GM13976 (cell line): Measurements from ENCODE around the gene GPRASP1.

Source experiments
- DNase-seq: peaks from one replicate; pipeline ENCODE4 v3.0.0; 2012; ENCODE audit warnings: low spot score
- CTCF ChIP-seq: IDR thresholded peaks from 2 replicates; pipeline ENCODE4 v1.5.1; 2012; ENCODE audit warnings: borderline replicate concordance, mild to moderate bottlenecking; ENCODE audit not compliant: insufficient read depth; ENCODE audit errors: extremely low read depth, missing control alignments, control extremely low read depth
- in situ Hi-C: fragments of 300-500 bp; cut with MboI; formaldehyde crosslinking; loops from one replicate; pipeline ENCODE4 v1.12.0; 2022; ENCODE audit warnings: low sequenced_read_pairs, mixed read lengths, inconsistent platforms; ENCODE audit not compliant: unreplicated experiment

GPRASP1 gene

GRCh38 chrX:102627640-102628039 is 23.6 kb upstream of the GPRASP1 start:
- in situ Hi-C loops: no loop called here
- DNase-seq: no peak
- TF ChIP-seq CTCF: no peak

GRCh38 chrX:102637561-102637960 is 13.7 kb upstream of the GPRASP1 start:
- in situ Hi-C loops: no loop called here
- no peak for DNase-seq
- TF ChIP-seq CTCF: no peak

- in situ Hi-C loops: no loop called here
- TF ChIP-seq CTCF: no peak
- peak; percentile 17 for DNase-seq
Observed at GRCh38 chrX:102650903-102651241, 411 bp upstream of the GPRASP1 start.

GRCh38 chrX:102652031-102652688 is 877 bp downstream of the GPRASP1 start:
- TF ChIP-seq CTCF: peak; percentile 39
- peak; percentile 32 for DNase-seq
- in situ Hi-C loops: no loop called here

GRCh38 chrX:102654696-102655095 is 3.4 kb downstream of the GPRASP1 start:
- in situ Hi-C loops: no loop called here
- no peak for DNase-seq
- no peak for TF ChIP-seq CTCF

- in situ Hi-C loops: no loop called here
- DNase-seq: no peak
- TF ChIP-seq CTCF: no peak
Observed at GRCh38 chrX:102658556-102658955, 7.3 kb downstream of the GPRASP1 start.
